D341Med (cell line): ENCODE data around the gene CBR4.

Source experiments
- DNase-seq: peaks from one replicate; pipeline ENCODE4 v3.0.0; 2012; ENCODE audit warnings: low spot score

Gene CBR4

GRCh38 chr4:169033660-169034059 lies 23.6 kb upstream of the CBR4 start:
- DNase-seq: peak; percentile 83

- DNase-seq: no peak
Measured at GRCh38 chr4:169032883-169033645, 23.0 kb upstream of the CBR4 start.

- DNase-seq: no peak
Measured at GRCh38 chr4:169032194-169032593, 22.1 kb upstream of the CBR4 start.

GRCh38 chr4:169031392-169031791 lies 21.3 kb upstream of the CBR4 start:
- DNase-seq: no peak

GRCh38 chr4:169030562-169030982 lies 20.5 kb upstream of the CBR4 start:
- DNase-seq: no peak

- no peak for DNase-seq
Measured at GRCh38 chr4:169029947-169030346, 19.9 kb upstream of the CBR4 start.

- DNase-seq: no peak
Measured at GRCh38 chr4:169027663-169028062, 17.6 kb upstream of the CBR4 start.

- DNase-seq: no peak
Measured at GRCh38 chr4:169025184-169025583, 15.1 kb upstream of the CBR4 start.

GRCh38 chr4:169024762-169025161 lies 14.7 kb upstream of the CBR4 start:
- DNase-seq: peak; percentile 66

GRCh38 chr4:169018406-169018805 lies 8.4 kb upstream of the CBR4 start:
- no peak for DNase-seq

GRCh38 chr4:169017971-169018370 lies 7.9 kb upstream of the CBR4 start:
- DNase-seq: peak; percentile 80

GRCh38 chr4:169015186-169015623 lies 5.2 kb upstream of the CBR4 start:
- DNase-seq: no peak

GRCh38 chr4:169014586-169014985 lies 4.5 kb upstream of the CBR4 start:
- DNase-seq: no peak

GRCh38 chr4:169013396-169013795 lies 3.3 kb upstream of the CBR4 start:
- DNase-seq: no peak

- DNase-seq: no peak
Measured at GRCh38 chr4:169012049-169012448, 2.0 kb upstream of the CBR4 start.

- peak; percentile 66 for DNase-seq
Measured at GRCh38 chr4:169009286-169010124, 550 bp downstream of the CBR4 start.

- no peak for DNase-seq
Measured at GRCh38 chr4:169005453-169006099, 4.5 kb downstream of the CBR4 start.

GRCh38 chr4:169000315-169000714 lies 9.7 kb downstream of the CBR4 start:
- DNase-seq: no peak

- no peak for DNase-seq
Measured at GRCh38 chr4:168999809-169000208, 10.2 kb downstream of the CBR4 start.

GRCh38 chr4:168998596-168998995 lies 11.5 kb downstream of the CBR4 start:
- no peak for DNase-seq

- DNase-seq: no peak
Measured at GRCh38 chr4:168995537-168996295, 14.3 kb downstream of the CBR4 start.

- no peak for DNase-seq
Measured at GRCh38 chr4:168994958-168995357, 15.1 kb downstream of the CBR4 start.
